Mucosa of descending colon (tissue), 3 donors: ENCODE results near the gene F2RL3. TPM values are rescaled to one million over a fixed set of nuclear protein-coding genes. Genes with fewer than 3 reads are reported as not detected.

ENCODE experiments used
- ATAC-seq: fragments of 200-7000 bp; cut with Tn5 transposase; one replicate; pipeline ENCODE4 v1.9.1; 2020; ENCODE audit warnings: mild to moderate bottlenecking, moderate library complexity
- DNase-seq, 3 donors: peaks; one replicate each; pipeline ENCODE4 v3.0.0-alpha.2; 2020
- H3K36me3 ChIP-seq: fragments of 200-600 bp; one replicate; pipeline ENCODE4 v1.8.0; 2021; ENCODE audit warnings: low read depth, mild to moderate bottlenecking
- H3K4me1 ChIP-seq: fragments of 200-600 bp; one replicate; pipeline ENCODE4 v1.8.0; 2021; ENCODE audit warnings: low read depth, mild to moderate bottlenecking
- H3K4me3 ChIP-seq: fragments of 200-600 bp; one replicate; pipeline ENCODE4 v1.8.0; 2021; ENCODE audit warnings: mild to moderate bottlenecking
- H3K9me3 ChIP-seq: fragments of 200-600 bp; one replicate; pipeline ENCODE4 v1.8.0; 2021; ENCODE audit warnings: mild to moderate bottlenecking
- intact Hi-C, 2 donors: fragments of 100-400 bp; cut with DNase I in 1 of 2; cut with micrococcal nuclease in 1 of 2; formaldehyde crosslinking; loops; one replicate each; pipeline versions ENCODE4 v1.11.0 to v1.11.1; 2022; cut with DNase I, micrococcal nuclease
- total RNA-seq, 3 donors: library from RNA; stranded (reverse); fragmentation: NEBNext Ultra II Directional in 2 of 3; extraction: Animal tissue kit (Norgen Biotek cat#: 25700) in 2 of 3; gene quantifications; one replicate each; pipeline versions ENCODE4 v1.2.1 to v1.2.4, GENCODE V29; 2021 to 2023
- TF ChIP-seq, protein P1 (sequence below): fragments of 200-600 bp; IDR thresholded peaks from one replicate; pipeline ENCODE4 v1.8.0; 2022; ENCODE audit warnings: antibody characterized with exemption, mild to moderate bottlenecking
- donor health status: DM: no; HTN: no; CAD: no; lungs with moderate emphysema.
- donor health status: DM: no; HTN: no; CAD: no.
- donor health status: DM: no; HTN: yes; CAD: no.

F2RL3 gene
- total RNA-seq, 3 donors from 2014 or later, result 0.38 to 2.0 (median 1.6) TPM

DNA sequence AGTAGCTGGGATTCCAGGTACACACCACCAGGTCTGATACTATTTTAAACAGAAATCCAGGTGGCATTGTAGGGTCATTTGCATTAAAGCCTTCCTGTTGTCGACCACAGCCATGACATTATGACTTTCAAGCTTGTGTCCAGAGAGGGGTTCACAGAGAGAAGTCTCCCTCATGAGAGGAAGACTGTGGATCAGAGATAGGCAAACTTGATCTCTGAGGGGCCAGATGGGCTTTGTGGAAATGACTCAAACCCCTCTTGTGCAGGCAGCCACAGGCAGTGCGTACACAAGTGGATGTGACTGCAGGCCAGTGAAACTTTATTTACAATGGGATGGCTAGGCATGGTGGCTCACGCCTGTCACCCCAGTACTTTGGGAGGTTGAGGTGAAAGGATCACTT lies 27.8 kb upstream of the F2RL3 start:
- Histone ChIP-seq H3K4me1 (no peaks in the 10 kb centered on the region), H3K9me3 (no peaks in the 10 kb centered on the region), H3K4me3 (no peak overlapping the region), H3K36me3 (no peaks in the 10 kb centered on the region)
- TF ChIP-seq, protein P1, sequence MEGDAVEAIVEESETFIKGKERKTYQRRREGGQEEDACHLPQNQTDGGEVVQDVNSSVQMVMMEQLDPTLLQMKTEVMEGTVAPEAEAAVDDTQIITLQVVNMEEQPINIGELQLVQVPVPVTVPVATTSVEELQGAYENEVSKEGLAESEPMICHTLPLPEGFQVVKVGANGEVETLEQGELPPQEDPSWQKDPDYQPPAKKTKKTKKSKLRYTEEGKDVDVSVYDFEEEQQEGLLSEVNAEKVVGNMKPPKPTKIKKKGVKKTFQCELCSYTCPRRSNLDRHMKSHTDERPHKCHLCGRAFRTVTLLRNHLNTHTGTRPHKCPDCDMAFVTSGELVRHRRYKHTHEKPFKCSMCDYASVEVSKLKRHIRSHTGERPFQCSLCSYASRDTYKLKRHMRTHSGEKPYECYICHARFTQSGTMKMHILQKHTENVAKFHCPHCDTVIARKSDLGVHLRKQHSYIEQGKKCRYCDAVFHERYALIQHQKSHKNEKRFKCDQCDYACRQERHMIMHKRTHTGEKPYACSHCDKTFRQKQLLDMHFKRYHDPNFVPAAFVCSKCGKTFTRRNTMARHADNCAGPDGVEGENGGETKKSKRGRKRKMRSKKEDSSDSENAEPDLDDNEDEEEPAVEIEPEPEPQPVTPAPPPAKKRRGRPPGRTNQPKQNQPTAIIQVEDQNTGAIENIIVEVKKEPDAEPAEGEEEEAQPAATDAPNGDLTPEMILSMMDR, result no peak
- DNase-seq (no peak), ATAC-seq (no peak)
- intact Hi-C loops, result no loop called here

DNA sequence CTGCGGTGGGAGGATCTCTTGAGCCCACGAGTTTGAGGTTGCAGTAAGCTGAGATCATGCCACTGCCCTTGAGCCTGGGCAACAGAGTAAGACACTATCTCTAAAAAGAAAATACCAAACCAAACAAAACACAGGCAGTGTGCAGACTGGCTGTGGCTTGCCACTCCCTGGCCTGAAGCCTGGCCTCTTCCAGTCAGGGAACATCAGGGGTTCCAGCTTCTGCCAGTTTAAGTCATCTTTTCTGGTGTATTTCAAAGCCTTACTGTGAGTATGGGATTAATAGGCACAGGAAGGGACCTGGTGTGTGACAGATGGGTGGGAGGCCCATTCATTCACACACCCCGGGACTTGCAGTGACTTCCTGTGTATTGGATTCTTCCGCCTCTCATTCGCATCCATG lies 27.0 kb upstream of the F2RL3 start:
- no peaks in the 10 kb centered on the region for H3K4me1 ChIP-seq
- H3K9me3 ChIP-seq, result no peaks in the 10 kb centered on the region
- intact Hi-C loops, result no loop called here
- ATAC-seq (no peak), DNase-seq (no peak)
- no peak overlapping the region for H3K4me3 ChIP-seq
- TF ChIP-seq, protein P1, result no peak
- no peaks in the 10 kb centered on the region for H3K36me3 ChIP-seq

DNA sequence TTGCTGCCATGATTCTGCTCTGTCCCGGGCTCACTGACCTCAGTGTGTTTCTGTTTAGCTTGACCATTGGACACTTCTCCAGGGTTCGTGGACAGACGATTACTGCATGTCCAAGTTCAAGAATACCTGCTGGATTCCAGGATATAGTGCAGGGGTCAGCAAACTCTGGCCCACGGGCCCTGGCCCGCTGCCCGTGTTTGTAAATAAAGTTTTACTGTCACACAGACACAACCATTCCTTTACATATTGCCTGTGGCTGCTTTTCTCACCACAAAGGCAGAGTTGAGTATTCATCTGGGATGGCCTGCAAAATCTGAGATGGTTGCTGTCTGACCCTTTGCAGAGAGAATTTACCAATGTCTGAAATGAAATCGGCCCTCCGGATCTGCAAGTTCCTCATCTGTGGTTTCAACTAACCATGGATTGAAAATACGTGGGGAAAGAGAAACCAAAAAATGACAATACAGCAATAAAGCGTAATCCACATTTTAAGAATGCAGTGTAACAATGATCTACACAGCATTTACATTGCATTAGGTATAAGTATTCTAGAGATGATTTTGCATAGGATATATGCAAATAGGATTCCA lies 25.9 kb upstream of the F2RL3 start:
- Histone ChIP-seq H3K36me3 (no peaks in the 10 kb centered on the region), H3K4me1 (no peaks in the 10 kb centered on the region), H3K4me3 (no peak overlapping the region), H3K9me3 (no peaks in the 10 kb centered on the region)
- TF ChIP-seq, protein P1, result no peak
- DNase-seq (no peak), ATAC-seq (no peak)
- intact Hi-C loops, result no loop called here

DNA sequence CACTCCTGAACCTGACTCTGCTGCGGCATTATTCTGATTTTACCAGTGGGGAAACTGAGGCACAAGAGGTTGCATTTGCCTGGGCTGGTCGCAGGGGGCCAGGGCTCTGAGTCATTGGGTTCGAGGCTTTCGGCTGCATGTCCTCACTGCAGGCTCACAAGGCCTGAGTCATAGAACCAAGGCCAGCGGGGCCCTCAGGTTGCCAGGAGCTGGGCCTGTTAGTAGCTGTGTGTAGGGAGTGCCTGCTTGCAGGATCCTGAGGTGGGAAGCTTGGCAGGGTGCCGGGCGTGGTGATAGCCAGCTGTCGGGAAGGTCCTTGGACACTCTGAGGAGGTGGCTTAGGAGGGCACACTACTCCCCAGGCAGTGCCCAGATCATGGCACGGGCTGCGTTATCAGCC lies 21.6 kb upstream of the F2RL3 start:
- no peak for ATAC-seq
- TF ChIP-seq, protein P1, result no peak

DNA sequence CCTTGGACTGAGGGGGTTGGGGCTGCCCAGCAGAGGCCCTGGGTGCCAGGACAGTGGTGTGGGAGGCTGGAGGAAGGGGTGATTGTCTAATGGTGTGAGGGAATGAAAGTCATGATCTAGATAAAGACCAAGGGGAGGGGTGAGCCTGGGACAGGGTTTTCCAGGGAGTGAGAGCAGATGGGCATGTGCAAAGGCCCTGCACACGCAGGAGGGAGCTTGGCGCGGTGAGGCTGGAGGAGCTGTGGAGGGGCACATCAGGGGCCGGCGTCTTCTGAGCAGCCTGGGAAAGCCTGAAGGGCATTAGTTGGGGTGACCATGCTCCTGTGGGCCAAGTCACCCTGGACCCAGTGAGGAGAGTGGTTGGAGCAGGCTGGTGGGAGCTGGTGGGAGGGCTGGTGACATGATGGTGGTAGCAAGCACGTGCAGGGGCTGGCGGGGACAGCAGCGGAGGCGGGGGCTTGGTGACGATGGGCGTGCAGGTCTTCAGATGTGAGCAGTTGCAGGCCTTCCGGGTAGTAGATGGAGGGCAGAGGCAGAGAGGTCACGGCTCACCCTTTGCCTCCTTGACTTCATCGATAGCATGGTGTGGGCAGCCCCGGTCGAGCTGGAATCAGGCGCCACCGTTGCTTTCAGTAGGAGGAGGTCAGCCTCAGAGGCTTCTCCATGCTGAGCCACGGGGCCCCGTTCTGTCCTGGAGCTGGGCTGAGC lies 20.2 kb upstream of the F2RL3 start:
- no peak for ATAC-seq

More for the DNA sequence above, 21.6 kb upstream of the F2RL3 start:
- intact Hi-C loops, result no loop called here
- H3K4me1 ChIP-seq, result no peaks in the 10 kb centered on the region
- no peak overlapping the region for H3K4me3 ChIP-seq
- no peak for DNase-seq
- no peaks in the 10 kb centered on the region for H3K36me3 ChIP-seq
- no peaks in the 10 kb centered on the region for H3K9me3 ChIP-seq

More for the DNA sequence above, 20.2 kb upstream of the F2RL3 start:
- no peak for DNase-seq
- TF ChIP-seq, protein P1, result no peak
- no peaks in the 10 kb centered on the region for H3K4me1 ChIP-seq
- no peak overlapping the region for H3K4me3 ChIP-seq
- no peaks in the 10 kb centered on the region for H3K36me3 ChIP-seq
- H3K9me3 ChIP-seq, result no peaks in the 10 kb centered on the region
- intact Hi-C loops, result no loop called here
